ENCODE data around the gene EZH2.

The EZH2 gene

DNA sequence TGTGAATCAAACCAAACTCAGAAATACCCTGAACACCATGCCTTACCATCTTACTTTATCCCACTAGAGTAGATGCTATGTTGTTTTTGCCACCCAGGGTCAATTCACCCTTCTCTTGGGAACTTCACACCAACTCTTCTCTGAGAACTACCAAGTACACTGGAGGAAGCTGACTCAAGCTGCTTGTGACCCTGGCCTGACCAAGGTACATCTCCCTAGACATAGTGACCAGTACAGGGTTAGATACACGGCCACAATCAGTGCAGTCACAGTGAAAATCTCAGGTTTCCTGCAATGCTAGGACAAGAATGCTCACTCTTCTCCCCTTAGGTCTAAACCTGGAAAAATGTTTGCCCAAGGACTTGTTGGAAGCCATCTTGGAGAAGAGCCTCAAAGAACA is 31.8 kb downstream of the EZH2 start:
- DNase-seq, result no peak

DNA sequence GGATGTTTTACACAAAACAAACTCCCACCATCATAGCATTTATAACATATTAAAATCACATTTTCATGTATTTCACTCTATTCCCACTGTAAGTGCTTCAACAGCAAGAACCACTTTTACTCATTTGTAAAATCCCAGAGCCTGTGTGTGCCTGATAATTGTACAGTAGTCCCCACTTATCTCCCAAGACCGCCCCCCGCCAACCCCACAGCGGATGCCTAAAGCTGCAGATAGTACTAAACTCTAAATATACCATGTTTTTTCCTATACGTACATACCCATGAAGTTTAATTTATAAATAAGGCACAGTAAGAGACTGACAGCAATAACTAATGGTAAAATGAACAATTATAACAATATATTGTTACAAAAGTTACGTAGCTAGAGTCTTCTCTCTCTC is 33.5 kb downstream of the EZH2 start:
- DNase-seq, result no peak

DNA sequence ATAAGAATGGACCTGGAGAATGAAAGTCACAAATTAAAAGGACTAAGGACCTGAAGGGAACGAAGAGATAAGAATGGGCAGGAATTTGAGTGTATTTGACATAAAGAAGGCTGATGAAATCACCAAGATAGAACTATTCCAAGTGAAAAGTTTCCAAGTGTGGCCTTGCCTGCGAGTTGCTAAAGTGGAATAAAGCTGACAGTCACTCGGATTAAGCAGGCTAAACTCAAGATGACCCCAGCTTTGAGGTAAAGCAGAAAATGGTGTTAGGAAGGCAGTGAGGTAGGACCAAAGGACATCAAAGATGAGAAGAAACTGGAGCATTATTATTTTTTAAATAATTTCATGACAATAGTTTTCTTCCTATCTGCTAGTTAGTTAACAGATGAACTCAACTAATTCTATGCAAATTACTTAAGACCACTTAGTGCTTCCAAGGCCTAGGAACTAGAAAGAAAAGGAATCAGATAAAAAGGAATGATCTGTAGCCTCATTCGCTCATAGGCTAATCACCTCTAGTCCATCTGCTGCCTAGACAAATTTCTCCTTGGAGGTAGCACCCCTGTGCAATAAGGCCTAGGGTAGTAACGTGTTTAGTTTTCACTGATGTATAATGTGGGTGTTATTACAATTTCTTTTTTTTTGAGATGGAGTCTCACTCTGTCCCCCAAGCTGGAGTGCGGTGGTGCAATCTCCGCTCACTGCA is 34.5 kb downstream of the EZH2 start:
- no peak for DNase-seq

DNA sequence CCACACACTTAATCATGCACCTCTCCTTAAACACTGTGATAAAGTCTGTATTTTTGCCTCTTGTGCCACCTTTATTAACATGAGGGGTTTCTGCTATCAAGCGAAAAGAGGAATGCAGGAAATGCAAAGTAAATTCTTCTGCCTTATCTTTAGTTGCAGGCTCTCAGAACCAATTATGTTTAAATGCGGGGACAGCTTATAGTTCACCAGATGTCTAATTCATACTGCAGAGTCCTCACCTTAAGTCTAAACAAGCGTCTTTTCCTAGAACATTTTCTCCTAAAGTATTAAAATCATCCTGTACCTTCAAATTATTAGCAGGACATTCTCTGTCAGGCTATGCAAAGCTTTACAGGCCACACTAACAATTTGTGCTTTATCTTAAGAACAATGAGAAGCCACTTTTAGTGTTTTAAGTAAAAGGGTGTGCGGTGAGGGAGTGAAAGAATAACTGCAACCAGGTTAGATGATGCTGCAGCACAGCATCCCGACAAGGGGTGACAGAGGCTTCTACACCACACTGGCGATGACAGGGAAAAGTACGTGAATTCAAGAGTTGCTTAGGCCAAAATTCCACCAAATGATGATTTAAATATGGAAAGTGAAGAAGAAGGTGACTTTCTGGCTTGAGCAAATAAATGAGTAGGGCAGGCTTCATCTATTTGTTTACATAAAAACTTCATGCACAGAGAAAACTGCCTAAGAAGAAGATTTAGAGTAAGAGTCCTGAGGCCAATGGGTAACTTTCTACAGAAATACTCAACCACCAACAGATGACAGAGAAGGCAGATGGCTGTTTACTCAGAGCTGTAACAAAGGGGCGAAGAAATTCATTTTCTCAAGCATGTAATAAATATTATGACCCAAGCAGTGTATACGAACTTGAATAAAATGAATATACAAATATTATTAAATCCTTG is 36.0 kb downstream of the EZH2 start:
- no peak for DNase-seq

DNA sequence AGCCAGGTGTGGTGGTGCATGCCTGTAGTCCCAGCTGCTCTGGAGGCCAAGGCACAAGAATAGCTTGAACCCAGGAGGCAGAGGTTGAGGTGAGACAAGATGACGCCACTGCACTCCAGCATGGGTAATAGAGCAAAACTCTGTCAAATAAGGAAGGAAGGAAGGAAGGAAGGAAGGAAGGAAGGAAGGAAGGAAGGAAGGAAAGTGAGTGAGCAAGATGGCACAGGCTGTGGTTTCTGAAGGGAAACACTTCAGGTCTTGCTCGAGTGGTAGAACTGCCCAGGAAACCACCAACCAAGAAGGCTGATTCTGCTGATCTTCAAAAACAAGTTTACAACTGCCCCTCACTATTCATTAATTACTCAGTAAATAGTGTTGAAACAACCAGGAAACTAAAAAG is 45.2 kb downstream of the EZH2 start:
- DNase-seq, result no peak

DNA sequence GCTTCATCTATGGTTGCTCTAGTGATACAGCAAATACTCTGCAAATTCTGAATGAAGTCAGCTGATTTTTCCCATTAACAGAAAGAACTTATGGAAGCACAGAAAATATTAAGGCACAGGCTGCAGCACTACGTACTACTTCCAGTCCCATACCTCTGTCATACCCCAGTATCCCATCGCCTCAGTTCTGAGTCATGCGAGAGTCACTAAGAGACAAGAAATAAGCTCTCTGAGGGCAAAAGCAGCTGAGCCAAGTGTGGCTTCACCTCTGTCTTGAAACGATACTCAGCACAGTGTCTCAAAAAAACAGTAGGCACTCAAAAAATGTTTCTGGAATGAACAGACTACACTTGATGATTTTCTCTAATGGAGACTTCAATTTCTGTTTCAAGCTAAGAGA is 48.2 kb downstream of the EZH2 start:
- DNase-seq, result no peak

DNA sequence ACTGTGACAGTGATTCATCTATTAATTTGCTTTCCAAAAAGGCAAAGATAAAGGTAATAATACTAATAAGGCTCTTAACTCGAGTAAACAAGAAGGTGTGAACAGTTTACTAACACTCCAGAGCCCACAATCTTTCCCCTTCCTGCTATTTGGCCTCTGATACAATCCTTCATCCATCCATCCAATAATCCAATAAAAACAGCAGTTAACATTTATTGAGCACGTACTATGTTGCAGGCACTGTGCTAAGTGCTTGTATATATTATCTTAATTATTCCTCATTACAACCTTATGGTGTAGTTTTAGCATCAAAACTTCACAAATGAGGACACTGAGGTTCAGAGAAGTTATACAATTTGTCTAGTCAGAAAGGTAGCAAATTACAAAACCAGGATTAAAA is 49.5 kb downstream of the EZH2 start:
- no peak for DNase-seq

DNA sequence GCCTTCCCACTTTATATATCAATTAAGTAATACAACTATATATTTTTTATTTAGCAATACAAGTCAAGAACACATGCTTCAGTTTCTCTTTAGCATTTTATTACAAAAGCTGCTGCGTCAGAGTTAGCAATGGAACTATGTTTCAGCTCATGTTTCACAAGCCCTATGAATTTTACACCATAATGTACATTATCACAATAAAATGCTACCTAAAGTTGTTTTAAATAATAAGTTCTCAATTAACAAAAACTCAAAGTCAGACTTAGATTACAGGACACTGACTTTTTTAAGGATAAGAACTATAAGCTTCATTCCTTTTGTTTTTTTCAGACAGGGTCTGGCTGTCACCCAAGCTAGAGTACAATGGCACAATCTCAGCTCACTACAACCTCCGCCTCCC is 52.3 kb downstream of the EZH2 start:
- DNase-seq, result no peak

DNA sequence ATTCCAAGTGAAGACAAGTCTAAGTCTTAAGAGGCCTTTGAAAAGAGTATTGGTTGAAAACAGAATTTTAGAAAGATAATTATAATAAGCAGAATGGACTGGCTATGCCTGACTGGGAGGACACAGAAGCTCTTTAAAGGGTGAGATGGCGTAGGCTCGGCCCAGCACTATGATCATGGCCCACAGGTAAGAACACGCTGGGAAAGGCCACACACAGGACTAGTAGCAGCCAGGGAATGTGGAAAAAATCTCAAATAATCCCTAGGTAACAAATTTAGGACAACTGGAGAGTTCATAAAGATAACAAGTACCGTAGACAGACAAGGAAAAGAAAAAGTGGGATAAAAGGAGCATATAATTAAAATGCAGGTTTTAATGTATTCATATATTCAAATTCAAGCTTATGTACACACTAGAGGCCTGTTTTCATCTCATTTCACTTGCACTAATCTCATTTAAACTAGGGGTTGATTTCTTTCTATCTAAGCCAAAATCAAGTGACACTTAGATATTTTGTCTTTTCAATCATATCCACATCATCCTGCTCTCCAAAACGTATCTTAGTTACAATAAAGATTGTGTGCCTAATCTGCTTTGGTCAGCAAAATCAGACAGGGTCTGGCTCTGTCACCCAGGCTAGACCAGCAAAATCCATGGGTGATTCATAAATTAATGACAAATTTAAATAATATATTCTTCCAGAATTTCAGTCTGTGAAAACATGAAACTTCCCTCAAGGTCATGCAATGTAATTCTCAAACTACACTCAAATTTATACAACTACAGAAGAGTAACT is 53.0 kb downstream of the EZH2 start:
- no peak for DNase-seq

DNA sequence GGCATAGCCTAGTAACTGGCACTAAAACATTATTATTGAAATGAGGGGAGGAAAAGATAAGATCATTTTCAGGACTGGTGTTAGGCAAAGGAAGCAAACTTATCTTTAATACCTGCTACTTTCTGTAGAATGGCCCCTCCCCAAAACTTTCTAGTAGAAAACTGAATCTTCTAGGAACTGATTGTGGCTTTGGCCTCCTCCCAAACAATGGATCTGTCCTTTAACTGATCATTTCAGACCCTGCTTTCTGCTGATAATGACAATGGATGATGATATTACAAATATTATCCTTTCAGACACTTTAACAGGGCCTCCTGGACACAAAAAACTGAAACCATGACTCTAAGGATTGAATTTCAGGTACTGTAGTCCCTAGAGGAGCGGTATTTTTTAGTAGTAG is 55.1 kb downstream of the EZH2 start:
- DNase-seq, result no peak

DNA sequence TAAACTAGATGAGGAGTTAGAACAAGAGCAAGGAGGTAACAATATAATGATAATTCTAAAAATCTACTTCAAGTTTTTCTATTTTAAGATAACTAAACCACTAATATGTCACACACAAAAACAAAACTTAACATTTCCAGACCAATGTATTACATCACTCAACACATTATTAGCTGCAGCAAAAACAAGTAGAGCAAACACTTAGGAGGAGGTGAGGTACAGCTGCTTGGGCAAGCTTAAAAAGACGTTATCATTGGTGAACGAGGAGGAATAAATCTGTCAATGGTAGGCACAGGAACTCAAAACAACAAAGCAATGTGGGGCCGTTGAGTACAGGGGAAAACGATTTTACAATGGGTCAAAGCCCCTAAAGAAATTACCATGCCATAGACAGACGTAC is 58.8 kb downstream of the EZH2 start:
- DNase-seq, result no peak

DNA sequence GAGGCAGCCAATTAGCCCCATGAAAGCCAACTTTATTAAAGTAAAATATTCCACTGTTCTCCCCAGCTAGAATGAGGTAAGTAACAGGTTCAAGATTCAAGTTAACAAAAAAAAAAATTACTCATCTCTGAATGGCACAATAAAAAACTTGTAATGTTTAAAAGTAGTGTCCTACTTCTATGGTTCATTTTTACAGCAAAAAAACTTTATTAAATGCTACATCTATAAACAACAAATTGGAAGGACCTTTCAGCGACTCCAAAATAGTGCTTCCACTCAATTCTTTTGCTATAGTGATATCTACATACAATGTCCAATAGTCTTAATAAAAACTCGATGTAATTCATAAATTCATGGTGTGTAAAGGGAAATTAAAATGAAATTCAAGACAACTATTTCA is 59.2 kb downstream of the EZH2 start:
- no peak for DNase-seq

DNA sequence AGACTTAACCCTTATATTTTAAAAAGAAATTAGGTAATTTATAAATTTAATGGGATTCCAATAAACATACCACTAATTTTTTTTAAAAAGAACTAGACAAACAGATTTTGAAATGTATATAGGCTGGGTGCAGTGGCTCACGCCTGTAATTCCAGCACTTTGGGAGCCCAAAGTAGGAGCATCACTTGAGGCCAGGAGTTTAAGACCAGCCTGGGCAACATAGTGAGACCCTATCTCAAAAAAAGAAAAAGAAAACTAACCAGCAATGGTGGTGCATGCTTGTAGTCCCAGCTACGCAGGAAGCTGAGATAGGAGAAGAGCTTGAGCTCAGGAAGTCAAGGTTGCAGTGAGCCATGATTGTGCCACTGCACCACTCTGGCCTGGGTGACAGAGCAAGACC is 62.7 kb downstream of the EZH2 start:
- DNase-seq, result no peak

DNA sequence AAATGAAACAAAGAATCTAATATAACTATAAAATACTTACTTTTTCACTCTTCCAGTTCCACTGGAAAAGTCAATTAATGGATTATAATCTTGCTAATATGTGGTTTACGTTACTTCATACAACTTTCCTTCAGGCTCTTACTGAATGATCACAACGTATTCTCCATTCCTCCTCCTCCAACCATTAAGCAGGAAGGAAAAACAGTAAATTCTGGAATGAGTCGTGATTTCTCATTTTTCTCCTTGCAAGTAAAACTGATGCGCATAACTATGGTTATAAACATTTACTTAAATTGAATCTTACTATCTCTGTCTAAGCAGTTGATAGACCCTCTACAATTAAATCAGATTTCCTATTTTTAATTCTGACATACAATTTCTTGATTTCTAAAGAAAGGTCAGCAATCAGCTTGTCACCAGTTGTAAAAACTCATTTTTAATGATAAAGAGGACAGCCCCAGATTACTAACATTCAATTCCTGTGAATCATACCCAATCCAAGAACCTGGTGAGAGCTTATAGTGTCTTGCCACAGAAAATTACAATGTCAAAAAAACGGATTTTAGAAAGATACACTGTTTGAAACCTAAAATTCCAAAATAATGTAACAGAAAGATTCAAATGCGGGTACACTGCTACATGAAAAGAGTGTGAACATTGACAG is 64.3 kb downstream of the EZH2 start:
- DNase-seq, result no peak

DNA sequence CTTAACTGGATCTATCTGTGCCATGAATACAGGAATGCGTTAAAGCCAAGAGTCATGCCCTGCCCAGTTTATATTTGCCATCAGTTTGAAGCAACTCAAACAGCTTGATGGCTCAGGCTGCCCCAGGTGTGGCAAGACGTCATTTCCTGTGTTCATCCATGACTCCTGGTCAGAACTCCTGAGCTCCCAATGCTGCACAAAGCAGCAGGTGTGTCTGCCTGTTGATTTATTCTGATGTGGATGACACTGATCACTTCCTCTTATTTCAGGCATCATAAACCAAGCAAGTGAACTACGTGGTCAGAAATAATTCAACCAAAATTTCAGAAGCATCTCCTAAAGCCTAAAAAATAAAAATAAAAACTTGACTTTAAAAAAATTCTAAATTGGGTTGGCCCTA is 68.5 kb downstream of the EZH2 start:
- DNase-seq, result no peak

DNA sequence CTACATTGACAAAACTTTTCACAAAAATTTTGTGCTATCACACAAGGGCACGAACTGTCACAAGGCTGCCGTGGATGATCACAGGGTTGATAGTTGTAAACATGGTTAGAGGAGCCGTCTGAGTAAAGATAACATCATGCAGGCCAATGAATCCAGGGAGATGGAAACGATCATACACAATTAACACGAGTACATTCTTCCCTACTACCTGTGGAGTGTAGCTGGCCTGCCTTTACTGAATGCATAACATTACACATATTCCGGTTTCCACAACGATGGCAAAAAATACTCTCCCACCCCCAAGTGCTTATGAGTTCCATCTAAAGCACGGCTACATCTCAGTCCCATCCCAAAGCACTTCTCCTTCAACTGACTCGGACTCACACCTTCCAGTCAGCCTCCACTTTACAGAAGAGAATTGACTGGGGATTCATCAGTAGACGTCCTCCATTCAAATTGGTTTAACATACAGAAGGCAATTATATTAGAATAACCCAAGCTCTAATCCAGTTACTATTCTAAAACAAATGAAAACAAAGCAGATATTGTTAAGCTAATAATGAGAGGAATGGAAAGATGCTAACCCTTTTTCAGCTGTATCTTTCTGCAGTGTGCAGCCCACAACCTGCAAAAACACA is 69.0 kb downstream of the EZH2 start:
- no peak for DNase-seq

DNA sequence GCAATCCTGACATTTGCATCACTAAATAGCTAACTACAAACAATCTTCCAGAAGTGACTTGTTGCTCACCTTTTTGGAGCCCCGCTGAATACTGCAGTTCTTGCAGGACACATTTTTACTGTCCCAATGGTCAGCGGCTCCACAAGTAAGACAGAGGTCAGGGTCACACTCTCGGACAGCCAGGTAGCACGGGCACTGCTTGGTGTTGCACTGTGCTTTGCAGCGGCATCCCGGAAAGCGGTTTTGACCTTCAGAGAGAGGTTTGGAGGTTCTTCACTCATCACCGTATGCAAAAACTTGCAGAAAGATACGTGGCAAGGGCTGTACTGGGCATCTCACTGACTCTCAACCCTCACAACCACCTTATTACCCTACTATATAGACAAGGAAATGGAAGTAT is 70.2 kb downstream of the EZH2 start:
- DNase-seq, result no peak

DNA sequence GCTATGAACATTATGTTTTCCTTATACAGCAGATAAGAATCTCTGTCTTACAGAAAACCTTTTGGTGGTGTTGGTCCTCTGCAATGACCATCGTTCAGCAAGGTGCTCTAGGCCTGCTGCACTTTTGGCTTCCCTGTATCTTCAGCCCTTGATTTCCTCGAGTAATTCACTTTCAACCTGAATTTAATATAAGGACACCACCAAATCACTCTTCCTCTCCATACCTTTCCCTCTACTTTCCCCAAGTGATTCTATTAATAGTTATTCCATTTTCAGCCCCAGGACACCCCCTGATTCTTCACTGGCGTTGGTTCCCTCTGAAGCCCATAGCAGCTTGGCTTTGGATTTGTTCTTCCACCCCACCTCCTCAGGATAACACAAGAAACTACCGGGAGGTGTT is 72.2 kb downstream of the EZH2 start:
- DNase-seq, result no peak

DNA sequence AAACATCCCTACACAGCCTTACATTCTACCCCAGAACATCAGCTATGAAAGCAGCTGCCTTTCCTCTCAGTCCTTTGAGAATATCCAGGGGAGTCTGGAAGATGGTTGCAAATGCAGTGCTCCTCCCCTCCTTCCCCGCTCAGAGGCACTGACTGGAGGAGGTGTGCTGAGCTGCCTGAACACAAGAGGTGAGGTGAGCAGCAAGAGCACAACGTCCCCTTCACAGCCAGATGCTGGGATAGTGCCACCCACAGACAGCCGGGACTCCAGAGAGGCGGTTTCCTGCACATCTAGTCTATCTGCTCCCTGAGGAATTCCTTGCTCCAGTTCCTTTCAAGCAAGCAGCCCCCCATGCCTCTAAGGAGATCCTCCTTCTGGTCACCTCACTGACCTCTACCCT is 74.2 kb downstream of the EZH2 start:
- DNase-seq, result no peak

DNA sequence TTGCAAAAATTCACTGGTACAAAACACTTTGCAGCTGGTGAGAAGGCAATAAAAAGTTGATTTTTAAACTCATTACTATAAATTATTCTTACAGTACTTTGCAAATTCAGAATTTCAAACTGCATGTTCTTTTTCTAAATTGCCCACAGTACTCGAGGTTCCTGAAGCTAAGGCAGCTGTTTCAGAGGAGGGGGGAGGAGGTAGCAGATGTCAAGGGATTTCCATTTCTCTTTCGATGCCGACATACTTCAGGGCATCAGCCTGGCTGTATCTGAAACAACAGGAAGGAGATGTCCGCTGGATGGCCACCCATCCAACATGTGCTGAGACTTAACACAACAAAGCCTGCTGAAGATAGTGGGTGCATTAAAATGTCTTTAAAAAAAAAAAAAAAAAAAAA is 76.7 kb downstream of the EZH2 start:
- no peak for DNase-seq

DNA sequence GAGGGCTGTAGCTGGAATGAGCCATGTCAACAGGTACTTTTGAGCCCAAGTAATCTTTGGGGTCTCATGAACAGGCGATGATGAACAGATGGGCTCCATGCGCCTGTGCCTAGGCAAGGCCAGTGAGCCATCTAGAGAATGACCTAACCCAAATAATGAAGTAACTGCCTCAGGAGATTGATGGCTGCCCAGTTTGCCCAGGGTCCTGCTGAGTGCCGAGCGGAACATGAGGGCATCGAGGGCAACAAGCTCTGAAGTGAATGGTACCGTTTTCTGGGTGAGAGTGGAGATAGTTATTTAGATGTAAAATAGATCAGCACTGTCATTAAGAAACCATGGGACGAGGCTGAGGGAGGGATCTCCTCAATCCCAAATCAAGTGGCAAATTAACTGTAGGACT is 77.9 kb downstream of the EZH2 start:
- no peak for DNase-seq

DNA sequence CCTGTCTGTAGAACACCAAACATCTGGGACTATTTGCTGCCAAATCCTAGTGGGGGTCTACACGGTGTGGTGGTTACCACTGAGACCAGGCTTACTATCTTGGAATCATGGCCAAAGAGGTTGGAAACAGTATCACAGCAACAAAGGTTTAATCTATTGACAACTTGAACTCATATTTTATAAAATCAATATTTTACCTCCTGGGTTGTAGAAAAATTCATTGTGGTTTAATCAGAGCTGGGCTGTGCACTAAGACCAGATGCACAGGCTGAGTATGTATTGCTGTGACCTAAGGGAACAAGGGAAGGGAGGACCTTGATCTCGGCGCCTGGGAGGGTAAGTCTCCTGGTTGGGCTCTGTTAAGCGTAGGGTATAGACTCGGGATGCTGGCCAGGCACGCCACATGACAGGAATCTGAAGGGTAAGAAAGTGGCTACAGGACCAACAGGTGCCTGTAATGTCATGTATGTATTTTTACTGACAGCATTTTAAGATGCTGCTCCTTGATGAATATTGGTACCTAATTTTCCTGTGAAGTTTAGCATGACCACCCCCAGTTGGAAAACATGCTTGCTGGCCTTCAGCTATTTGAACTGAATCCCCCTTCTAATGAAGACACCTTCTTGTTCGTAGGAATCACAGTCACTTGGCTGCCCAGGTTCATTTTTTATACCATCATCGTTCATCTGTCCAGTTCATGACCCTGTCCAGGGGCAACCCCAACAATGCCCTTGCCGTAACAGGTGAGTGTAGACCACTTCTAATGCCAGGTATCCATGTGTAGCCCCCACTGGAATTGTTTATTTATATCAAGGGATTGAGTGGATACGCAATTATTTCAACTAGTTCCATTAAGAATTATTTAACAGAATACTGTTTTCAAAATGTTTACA is 79.5 kb downstream of the EZH2 start:
- DNase-seq, result no peak
